Subcutaneous abdominal adipose tissue (tissue), 5 donors: ENCODE results near the gene TENT5A.
"Not testable (repeated sequence)": the region's sequence is repeated elsewhere in the genome, so short reads cannot be mapped to it uniquely, and the experiment has no call there.

Experiments used
- H3K27ac ChIP-seq: one replicate; pipeline ENCODE4 v1.7.0; 2013; ENCODE audit warnings: low read depth, mild to moderate bottlenecking, inconsistent platforms, low read length, moderate library complexity
- H3K27me3 ChIP-seq, 5 donors: one replicate each; pipeline ENCODE4 v1.7.0; 2013; ENCODE audit warnings: low read length in 5 of 5, inconsistent platforms in 1 of 5; ENCODE audit not compliant: control insufficient read depth in 5 of 5, insufficient read depth in 4 of 5
- H3K36me3 ChIP-seq, 5 donors: one replicate each; pipeline ENCODE4 v1.7.0; 2013; ENCODE audit warnings: low read length in 5 of 5; ENCODE audit not compliant: control insufficient read depth in 5 of 5, insufficient read depth in 5 of 5
- H3K4me1 ChIP-seq, 5 donors: one replicate each; pipeline ENCODE4 v1.7.0; 2013; ENCODE audit warnings: low read length in 5 of 5, mild to moderate bottlenecking in 3 of 5, moderate library complexity in 1 of 5; ENCODE audit not compliant: control insufficient read depth in 5 of 5, insufficient read depth in 5 of 5
- H3K4me3 ChIP-seq, 5 donors: one replicate each; pipeline ENCODE4 v1.7.0; 2013; ENCODE audit warnings: low read length in 5 of 5, low read depth in 1 of 5
- H3K9ac ChIP-seq, 5 donors: one replicate each; pipeline ENCODE4 v1.7.0; 2013; ENCODE audit warnings: low read length in 5 of 5, mild to moderate bottlenecking in 4 of 5, moderate library complexity in 3 of 5
- H3K9me3 ChIP-seq, 5 donors: one replicate each; pipeline ENCODE4 v1.7.0; 2013; ENCODE audit warnings: low read length in 5 of 5; ENCODE audit not compliant: control insufficient read depth in 5 of 5
- donor health status: healthy.
- donor health status: healthy.
- donor health status: healthy.
- donor health status: healthy.
- donor health status: healthy.

Gene TENT5A

GRCh38 chr6:81789291-81789690 is 36.8 kb upstream of the TENT5A start:
- Histone ChIP-seq H3K9ac (no peak overlapping the region), H3K27me3 (peaks cover 0 to 3% (median 0%) of the 10 kb centered on the region in 5 donors), H3K9me3 (no peaks in the 10 kb centered on the region), H3K27ac (no peak overlapping the region), H3K4me3 (no peak overlapping the region), H3K36me3 (no peaks in the 10 kb centered on the region), H3K4me1 (peaks cover 0 to 11% (median 7%) of the 10 kb centered on the region in 5 donors)

DNA sequence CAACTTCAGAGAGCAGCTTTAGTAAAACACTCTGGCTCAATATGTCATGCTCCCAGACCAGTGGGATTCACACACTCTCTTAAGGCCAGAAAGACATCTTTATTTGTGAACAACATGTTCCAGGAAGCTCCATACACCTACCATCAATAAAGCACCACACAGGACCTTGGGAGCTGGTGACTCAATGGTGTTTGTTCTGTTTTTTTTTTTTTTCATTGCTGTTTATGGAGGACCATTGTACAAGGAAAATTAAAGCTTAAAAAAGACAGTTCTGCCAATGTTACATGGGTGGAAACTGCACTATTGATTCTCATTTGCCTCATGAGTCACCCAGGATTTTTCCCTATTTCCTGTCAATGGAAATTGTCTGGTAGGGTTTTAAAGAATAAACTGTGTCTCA is 36.3 kb upstream of the TENT5A start:
- no peaks in the 10 kb centered on the region for H3K9me3 ChIP-seq
- H3K4me3 ChIP-seq: no peak overlapping the region
- no peak overlapping the region for H3K27ac ChIP-seq
- no peaks in the 10 kb centered on the region for H3K36me3 ChIP-seq
- H3K27me3 ChIP-seq: peaks cover 0 to 3% (median 0%) of the 10 kb centered on the region in 5 donors
- H3K4me1 ChIP-seq: peaks cover 0 to 6% (median 4%) of the 10 kb centered on the region in 5 donors
- no peak overlapping the region for H3K9ac ChIP-seq

DNA sequence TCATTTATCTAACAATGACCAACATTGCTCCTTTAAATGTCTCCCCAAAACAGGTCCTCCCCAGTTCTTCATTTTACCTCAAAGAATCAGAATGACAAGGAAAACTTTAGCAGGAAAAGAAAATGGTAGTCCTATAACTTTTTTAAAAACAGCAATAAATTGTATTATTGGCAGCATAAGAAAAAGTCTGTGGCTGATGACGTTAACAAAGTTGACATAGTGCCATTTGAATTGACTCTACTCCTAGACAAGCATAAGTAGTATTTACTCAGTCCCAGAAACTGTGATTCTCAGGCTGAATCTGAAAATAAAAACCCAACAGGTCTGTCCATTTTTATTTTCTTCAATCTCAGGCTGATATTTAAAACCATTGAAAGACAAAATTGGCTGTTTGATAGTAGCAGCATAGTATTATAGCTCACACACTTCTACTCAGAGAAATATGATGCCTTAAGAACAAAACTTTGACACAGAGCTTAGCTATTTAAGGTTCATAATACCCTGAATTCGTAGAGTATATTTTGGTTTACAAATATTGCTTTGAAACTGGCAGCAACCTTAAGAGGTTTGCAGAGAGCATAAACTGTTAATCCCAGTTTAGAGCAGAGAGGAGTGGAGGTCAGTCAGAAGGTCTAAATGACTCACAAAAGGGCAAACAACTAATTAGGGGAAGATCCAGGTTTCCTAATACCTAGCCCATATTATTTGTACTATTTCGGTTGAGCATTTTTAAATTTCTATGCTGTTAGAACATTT is 35.0 kb upstream of the TENT5A start:
- Histone ChIP-seq H3K9ac (no peak overlapping the region), H3K27me3 (peaks cover 0 to 3% (median 0%) of the 10 kb centered on the region in 5 donors), H3K4me3 (no peak overlapping the region), H3K4me1 (no peaks in the 10 kb centered on the region), H3K27ac (no peak overlapping the region), H3K36me3 (no peaks in the 10 kb centered on the region), H3K9me3 (no peaks in the 10 kb centered on the region)

DNA sequence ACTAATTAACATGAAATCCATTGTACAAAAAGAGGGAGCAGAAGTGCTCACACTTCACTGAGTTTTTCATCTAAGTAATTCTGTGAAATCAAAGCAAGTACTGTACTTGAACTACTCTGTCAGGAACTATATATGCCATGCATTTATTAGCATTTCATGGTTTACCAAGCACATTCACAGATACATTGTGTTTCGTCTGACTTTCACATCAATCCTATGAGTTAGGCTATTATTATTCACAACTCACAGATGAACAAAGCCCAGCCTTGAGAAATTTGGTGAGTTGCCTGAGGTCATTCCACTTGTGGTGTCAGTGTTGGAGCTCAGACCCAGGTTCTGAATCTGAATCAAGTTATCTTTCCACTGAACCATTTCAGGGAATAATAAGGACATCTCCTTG is 33.7 kb upstream of the TENT5A start:
- Histone ChIP-seq H3K4me3 (no peak overlapping the region), H3K9me3 (no peaks in the 10 kb centered on the region), H3K9ac (no peak overlapping the region), H3K27ac (no peak overlapping the region), H3K36me3 (no peaks in the 10 kb centered on the region), H3K4me1 (no peaks in the 10 kb centered on the region), H3K27me3 (peaks cover 0 to 3% (median 0%) of the 10 kb centered on the region in 5 donors)

GRCh38 chr6:81785377-81785776 is 32.9 kb upstream of the TENT5A start:
- Histone ChIP-seq H3K36me3 (no peaks in the 10 kb centered on the region), H3K27me3 (no peaks in the 10 kb centered on the region)

GRCh38 chr6:81783893-81784292 is 31.4 kb upstream of the TENT5A start:
- no peaks in the 10 kb centered on the region for H3K27me3 ChIP-seq
- no peak overlapping the region for H3K27ac ChIP-seq
- H3K36me3 ChIP-seq: no peaks in the 10 kb centered on the region
- H3K4me1 ChIP-seq: no peaks in the 10 kb centered on the region
- H3K4me3 ChIP-seq: no peak overlapping the region
- H3K9ac ChIP-seq: no peak overlapping the region
- H3K9me3 ChIP-seq: no peaks in the 10 kb centered on the region

More at GRCh38 chr6:81785377-81785776, 32.9 kb upstream of the TENT5A start:
- no peak overlapping the region for H3K27ac ChIP-seq
- no peaks in the 10 kb centered on the region for H3K4me1 ChIP-seq
- H3K9me3 ChIP-seq: no peaks in the 10 kb centered on the region
- H3K4me3 ChIP-seq: no peak overlapping the region
- no peak overlapping the region for H3K9ac ChIP-seq

GRCh38 chr6:81781624-81782023 is 29.1 kb upstream of the TENT5A start:
- Histone ChIP-seq H3K27me3 (no peaks in the 10 kb centered on the region), H3K27ac (no peak overlapping the region), H3K4me1 (no peaks in the 10 kb centered on the region), H3K9ac (no peak overlapping the region), H3K4me3 (no peak overlapping the region), H3K36me3 (no peaks in the 10 kb centered on the region), H3K9me3 (no peaks in the 10 kb centered on the region)

- Histone ChIP-seq H3K9ac (no peak overlapping the region), H3K36me3 (no peaks in the 10 kb centered on the region), H3K4me1 (no peaks in the 10 kb centered on the region), H3K27me3 (no peaks in the 10 kb centered on the region), H3K9me3 (no peaks in the 10 kb centered on the region), H3K27ac (no peak overlapping the region), H3K4me3 (no peak overlapping the region)
Measured at GRCh38 chr6:81777586-81778268, 25.2 kb upstream of the TENT5A start.

DNA sequence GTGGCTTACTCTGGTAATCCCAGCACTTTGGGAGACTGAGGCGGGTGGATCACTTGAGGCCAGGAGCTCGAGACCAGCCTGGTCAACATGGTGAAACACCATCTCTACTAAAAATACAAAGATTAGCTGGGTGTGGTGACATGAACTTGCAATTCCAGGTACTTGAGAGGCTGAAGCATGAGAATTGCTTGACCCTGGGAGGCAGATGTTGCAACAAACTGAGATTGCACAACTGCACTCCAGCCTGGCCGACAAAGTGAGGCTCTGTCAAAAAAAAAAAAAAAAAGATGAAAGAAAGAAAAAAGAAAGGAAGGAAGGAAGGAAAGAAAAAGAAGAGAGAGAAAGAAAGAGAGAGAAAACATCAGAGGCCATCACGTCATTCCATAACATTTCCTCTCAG is 23.7 kb upstream of the TENT5A start:
- not testable (repeated sequence) for H3K4me3 ChIP-seq, H3K27me3 ChIP-seq, H3K9ac ChIP-seq, H3K9me3 ChIP-seq, H3K4me1 ChIP-seq, H3K27ac ChIP-seq, H3K36me3 ChIP-seq

DNA sequence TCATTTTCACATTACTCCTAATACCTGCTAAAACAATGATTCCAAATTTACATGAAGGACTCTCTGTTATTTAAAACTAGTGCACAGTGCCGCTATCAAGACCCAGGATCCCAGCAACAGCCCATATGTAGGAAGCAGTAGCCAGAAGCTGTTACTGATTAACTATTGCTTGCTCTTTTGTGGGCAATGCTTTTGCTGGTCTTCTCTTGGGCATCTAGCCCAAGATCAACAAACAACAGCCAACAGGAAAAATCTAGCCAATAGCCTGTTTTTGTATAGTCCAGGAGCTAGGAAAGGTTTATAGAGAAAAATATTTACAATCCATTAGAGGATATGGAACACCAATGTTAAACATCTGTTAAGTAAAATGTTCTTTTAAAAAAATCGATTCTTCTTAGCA is 22.1 kb upstream of the TENT5A start:
- Histone ChIP-seq H3K4me1 (no peaks in the 10 kb centered on the region), H3K4me3 (no peak overlapping the region), H3K9me3 (no peaks in the 10 kb centered on the region), H3K27ac (no peak overlapping the region), H3K36me3 (no peaks in the 10 kb centered on the region), H3K27me3 (no peaks in the 10 kb centered on the region), H3K9ac (no peak overlapping the region)
